Fibroblast of villous mesenchyme (primary cell): ENCODE measurements around the gene MUC12. TPM values are rescaled to one million over a fixed set of nuclear protein-coding genes. Genes with fewer than 3 reads are reported as not detected.

ENCODE experiments used
- DNase-seq: peaks from one replicate; pipeline ENCODE4 v3.0.0-alpha.2; 2010; ENCODE audit warnings: low read depth
- H3K4me3 ChIP-seq: 2 replicates; pipeline ENCODE4 v1.5.1; 2011; ENCODE audit warnings: low read depth, mild to moderate bottlenecking, low read length
- total RNA-seq: library from RNA; depleted of rRNA; stranded (reverse); fragments of >200 nt; gene quantifications from 2 replicates; pipeline ENCODE4 v1.2.3, GENCODE V29; 2012
- TF ChIP-seq, protein P1 (sequence below): IDR thresholded peaks from 2 replicates; pipeline ENCODE4 v1.5.1; 2012; ENCODE audit warnings: low read depth, mild to moderate bottlenecking, low read length; ENCODE audit not compliant: insufficient read depth

The MUC12 gene
- total RNA-seq, 1 donor = not detected

DNA sequence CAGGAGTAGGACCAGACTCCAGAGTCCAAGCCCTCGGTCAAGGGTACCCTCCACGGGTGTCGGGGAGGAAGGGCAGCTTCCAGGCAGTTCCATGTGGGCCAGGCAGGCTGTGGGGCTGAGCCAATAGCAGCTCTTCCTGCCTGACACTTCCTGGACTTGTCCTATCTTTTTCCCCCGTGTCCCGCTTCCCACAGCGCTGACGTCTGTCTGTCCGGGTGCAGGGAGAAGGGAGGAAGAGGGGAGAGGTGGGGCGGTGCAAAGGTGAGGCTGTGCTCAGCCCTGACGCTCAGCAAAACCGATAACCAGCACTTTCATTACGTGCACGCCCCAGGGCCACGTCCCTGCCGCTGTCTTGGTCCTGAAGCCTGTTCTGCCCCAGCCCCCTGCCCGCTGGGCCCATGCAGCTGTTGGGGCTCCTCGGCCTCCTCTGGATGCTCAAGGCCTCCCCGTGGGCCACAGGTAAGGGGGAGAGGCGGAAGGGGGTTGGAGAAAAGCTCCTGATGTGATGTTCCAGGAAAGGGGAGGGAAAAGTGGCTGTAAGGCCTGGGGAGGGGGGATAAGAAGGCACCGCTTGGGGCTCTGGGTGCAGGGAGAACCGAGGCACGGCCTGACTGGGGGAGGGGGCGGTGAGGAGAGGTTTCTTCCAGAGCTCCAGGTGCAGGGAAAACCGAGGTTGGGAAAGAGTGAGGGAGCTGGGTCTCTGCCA, 20.0 kb upstream of the MUC12 start, which contains the start of gene MUC3A:
TSS of gene MUC3A (plus strand) at position 308 of the 706 bp plus-strand sequence. CDS start at position 399, 91 bp downstream.
- no peak for DNase-seq
- no peak within 1 kb of the TSS for H3K4me3 ChIP-seq
- TF ChIP-seq, protein P1, sequence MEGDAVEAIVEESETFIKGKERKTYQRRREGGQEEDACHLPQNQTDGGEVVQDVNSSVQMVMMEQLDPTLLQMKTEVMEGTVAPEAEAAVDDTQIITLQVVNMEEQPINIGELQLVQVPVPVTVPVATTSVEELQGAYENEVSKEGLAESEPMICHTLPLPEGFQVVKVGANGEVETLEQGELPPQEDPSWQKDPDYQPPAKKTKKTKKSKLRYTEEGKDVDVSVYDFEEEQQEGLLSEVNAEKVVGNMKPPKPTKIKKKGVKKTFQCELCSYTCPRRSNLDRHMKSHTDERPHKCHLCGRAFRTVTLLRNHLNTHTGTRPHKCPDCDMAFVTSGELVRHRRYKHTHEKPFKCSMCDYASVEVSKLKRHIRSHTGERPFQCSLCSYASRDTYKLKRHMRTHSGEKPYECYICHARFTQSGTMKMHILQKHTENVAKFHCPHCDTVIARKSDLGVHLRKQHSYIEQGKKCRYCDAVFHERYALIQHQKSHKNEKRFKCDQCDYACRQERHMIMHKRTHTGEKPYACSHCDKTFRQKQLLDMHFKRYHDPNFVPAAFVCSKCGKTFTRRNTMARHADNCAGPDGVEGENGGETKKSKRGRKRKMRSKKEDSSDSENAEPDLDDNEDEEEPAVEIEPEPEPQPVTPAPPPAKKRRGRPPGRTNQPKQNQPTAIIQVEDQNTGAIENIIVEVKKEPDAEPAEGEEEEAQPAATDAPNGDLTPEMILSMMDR = no peak

DNA sequence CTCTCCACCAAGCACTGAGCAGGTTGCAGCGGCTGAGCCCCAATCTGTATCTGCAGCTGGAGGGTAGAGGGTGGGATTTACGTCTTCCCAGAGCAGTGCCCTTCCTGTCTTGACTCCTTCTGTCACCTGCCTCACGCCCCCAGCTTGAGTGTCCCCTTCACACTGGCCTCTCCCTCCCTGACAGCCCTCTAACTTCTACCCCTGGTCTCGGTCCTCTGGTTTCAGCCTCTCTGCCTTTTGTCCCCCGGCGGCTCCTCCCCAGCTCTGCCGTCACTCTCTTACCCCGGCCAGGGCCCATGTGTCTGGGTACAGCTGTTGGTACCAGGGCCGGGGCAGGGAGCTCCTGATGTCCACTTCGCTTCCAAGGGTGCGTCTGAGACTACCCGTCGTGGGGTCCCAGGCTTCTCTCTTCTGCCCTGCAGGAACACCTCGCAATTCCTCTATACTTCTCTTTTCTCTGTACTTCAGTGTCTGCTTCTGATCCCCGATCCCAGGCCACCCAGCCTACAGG, 19.4 kb upstream of the MUC12 start:
- H3K4me3 ChIP-seq = no peak overlapping the region
- TF ChIP-seq, protein P1 = no peak
- DNase-seq = no peak

DNA sequence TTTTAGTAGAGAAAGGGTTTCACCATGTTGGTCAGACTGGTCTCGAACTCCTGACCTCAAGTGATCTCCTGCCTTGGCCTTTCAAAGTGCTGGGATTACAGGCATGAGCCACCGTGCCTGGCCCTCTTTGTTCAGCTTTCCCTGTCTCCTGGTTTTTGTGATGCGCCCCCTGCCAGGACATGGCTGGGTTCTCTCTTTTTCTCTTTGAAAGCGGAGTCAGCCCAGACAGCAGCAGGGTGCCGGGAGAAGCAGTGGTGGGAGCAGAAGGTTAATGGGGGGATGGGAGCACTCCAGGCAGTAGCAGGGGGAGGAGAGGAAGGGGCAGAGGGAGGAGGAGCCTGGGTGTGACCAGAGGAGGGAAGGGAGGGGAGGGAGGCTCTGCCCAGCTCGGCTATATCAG, 18.2 kb upstream of the MUC12 start:
- TF ChIP-seq, protein P1 = no peak
- H3K4me3 ChIP-seq = no peak overlapping the region
- no peak for DNase-seq

DNA sequence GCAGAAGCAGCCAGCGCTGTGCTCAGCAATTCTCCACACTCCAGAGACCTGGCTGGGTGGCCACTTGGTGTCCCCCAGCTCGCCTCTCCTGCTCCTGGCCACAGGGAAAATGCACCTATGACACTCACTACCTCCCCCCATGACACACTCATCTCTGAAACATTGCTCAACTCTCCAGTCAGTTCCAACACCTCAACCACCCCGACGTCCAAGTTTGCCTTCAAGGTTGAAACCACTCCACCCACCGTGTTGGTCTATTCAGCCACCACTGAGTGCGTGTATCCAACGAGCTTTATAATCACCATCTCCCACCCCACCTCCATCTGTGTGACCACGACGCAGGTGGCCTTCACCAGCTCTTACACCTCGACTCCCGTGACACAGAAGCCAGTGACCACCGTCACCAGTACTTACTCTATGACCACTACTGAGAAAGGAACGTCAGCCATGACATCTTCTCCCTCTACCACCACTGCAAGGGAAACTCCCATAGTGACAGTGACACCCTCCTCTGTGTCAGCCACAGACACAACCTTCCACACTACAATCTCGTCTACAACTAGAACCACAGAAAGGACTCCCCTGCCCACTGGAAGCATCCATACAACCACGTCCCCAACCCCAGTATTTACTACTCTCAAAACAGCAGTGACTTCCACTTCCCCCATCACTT, 17.3 kb upstream of the MUC12 start:
- no peak for DNase-seq
- TF ChIP-seq, protein P1 = no peak
- H3K4me3 ChIP-seq = no peak overlapping the region

DNA sequence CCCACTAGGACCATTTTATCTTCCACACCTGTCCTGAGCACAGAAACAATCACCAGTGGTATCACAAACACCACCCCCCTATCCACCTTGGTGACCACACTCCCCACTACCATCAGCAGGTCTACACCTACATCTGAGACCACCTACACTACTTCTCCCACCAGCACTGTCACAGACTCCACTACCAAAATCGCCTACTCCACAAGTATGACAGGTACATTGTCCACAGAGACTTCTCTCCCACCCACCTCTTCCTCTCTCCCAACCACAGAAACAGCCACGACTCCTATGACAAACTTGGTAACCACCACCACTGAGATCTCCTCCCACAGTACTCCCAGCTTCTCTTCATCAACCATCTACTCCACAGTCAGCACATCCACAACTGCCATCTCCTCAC, 16.7 kb upstream of the MUC12 start:
- DNase-seq = no peak
- TF ChIP-seq, protein P1 = no peak
- no peak overlapping the region for H3K4me3 ChIP-seq

DNA sequence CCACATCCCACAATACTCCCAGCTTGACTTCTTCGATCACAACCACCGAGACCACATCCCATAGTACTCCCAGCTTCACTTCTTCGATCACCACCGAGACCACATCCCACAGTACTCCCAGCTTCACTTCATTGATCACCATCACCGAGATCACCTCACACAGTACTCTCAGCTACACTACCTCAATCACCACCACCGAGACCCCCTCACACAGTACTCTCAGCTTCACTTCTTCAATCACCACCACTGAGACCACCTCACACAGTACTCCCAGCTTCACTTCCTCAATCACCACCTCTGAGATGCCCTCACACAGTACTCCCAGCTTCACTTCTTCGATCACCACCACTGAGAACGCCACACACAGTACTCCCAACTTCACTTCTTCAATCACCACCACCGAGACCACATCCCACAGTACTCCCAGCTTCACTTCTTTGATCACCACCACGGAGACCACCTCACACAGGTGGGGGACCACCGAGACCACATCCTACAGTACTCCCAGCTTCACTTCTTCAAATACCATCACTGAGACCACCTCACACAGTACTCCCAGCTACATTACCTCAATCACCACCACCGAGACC, 11.4 kb upstream of the MUC12 start:
- H3K4me3 ChIP-seq = no peak overlapping the region
- no peak for DNase-seq
- TF ChIP-seq, protein P1 = no peak
